ENCODE results near the gene PRDM8.
"Not testable (repeated sequence)": the region's sequence is repeated elsewhere in the genome, so short reads cannot be mapped to it uniquely, and the experiment has no call there.

Gene PRDM8

GRCh38 chr4:80237992-80238391, 40.7 kb downstream of the PRDM8 start:
- no peak overlapping the region for H3K27ac Mint-ChIP-seq
- no peak overlapping the region for H3K4me3 Mint-ChIP-seq
- DNase-seq (ENCODE audit: low spot score): no peak
- H3K36me3 Mint-ChIP-seq (ENCODE audit: low read depth): no peaks in the 10 kb centered on the region
- peaks cover 5% of the 10 kb centered on the region for H3K27me3 Mint-ChIP-seq (ENCODE audit: low read depth)
- H3K9me3 Mint-ChIP-seq: no peaks in the 10 kb centered on the region
- H3K4me1 Mint-ChIP-seq (ENCODE audit: low read depth): no peaks in the 10 kb centered on the region

- DNase-seq (ENCODE audit: low spot score): no peak
- Mint-ChIP-seq H3K9me3 (no peaks in the 10 kb centered on the region), H3K27me3 (ENCODE audit: low read depth) (peaks cover 3% of the 10 kb centered on the region), H3K27ac (no peak overlapping the region), H3K36me3 (ENCODE audit: low read depth) (no peaks in the 10 kb centered on the region), H3K4me3 (no peak overlapping the region), H3K4me1 (ENCODE audit: low read depth) (no peaks in the 10 kb centered on the region)
Observed at GRCh38 chr4:80239480-80240150, 42.3 kb downstream of the PRDM8 start.

DNA sequence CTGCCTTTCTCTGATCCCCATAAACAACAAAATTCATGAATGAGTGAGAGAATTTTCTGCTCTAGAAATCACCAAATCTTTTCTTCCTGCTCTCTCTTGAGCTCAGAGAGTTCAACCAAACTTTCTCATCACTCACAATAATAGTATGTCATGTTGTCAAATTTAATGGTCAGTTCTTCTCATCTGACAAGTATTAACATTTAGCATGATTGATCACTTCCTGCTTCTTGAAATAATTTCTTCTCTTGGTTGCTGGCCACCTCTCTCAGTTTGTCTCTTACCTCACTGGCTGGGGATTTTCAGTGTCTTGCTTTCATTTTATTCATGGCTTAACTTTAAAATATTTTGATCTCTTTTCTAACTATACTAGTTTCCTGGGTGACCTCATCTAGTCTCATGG, 43.7 kb downstream of the PRDM8 start:
- H3K27ac Mint-ChIP-seq: no peak overlapping the region
- H3K27me3 Mint-ChIP-seq (ENCODE audit: low read depth): no peaks in the 10 kb centered on the region
- H3K9me3 Mint-ChIP-seq: no peaks in the 10 kb centered on the region
- H3K4me3 Mint-ChIP-seq: no peak overlapping the region
- DNase-seq (ENCODE audit: low spot score): no peak
- no peaks in the 10 kb centered on the region for H3K36me3 Mint-ChIP-seq (ENCODE audit: low read depth)
- H3K4me1 Mint-ChIP-seq (ENCODE audit: low read depth): no peaks in the 10 kb centered on the region

- no peaks in the 10 kb centered on the region for H3K27me3 Mint-ChIP-seq (ENCODE audit: low read depth)
- no peak overlapping the region for H3K27ac Mint-ChIP-seq
- no peak for DNase-seq (ENCODE audit: low spot score)
- H3K4me3 Mint-ChIP-seq: no peak overlapping the region
- H3K4me1 Mint-ChIP-seq (ENCODE audit: low read depth): no peaks in the 10 kb centered on the region
- no peaks in the 10 kb centered on the region for H3K36me3 Mint-ChIP-seq (ENCODE audit: low read depth)
- no peaks in the 10 kb centered on the region for H3K9me3 Mint-ChIP-seq
Observed at GRCh38 chr4:80243274-80244018, 46.1 kb downstream of the PRDM8 start.

DNA sequence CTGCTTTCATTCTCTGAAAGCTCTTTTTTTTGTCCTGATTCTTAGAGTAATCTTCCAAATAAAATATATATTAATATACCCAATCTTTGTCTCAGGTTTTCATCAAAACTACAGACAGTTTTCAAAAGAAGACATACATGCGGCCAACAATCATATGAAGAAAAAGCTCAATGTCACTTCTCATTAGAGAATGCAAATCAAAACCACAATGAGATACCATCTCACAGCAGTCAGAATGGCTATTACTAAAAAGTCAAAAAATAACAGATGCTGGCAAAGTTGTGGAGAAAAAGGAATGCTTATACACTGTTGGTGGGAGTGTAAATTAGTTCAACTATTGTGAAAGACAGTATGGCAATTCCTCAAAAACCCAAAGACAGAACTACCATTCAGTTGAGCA, 50.2 kb downstream of the PRDM8 start:
- not testable (repeated sequence) for H3K27ac Mint-ChIP-seq; H3K4me3 Mint-ChIP-seq; H3K4me1 Mint-ChIP-seq (ENCODE audit: low read depth); DNase-seq (ENCODE audit: low spot score); H3K9me3 Mint-ChIP-seq; H3K27me3 Mint-ChIP-seq (ENCODE audit: low read depth); H3K36me3 Mint-ChIP-seq (ENCODE audit: low read depth)

DNA sequence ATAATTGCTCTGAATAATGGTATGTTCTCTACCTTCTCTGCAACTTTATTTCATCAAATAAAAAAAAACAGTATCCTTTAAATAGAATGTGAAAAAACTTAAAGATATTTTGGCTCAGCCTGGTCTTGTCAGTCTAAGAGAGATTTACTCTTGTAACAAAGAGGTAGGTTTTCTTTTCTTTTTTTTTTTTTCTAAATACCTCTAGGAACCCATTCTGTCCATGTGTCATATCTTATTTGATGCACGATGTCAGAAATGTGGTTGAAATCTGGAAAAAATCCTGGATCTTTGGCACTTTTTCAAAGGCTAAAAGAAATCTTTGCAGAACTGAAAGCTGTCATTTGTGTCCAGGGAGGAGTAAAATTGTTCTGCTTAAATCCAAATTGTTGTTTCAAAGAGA, 51.8 kb downstream of the PRDM8 start:
- Mint-ChIP-seq H3K27me3 (ENCODE audit: low read depth) (peaks cover 4% of the 10 kb centered on the region), H3K4me3 (no peak overlapping the region), H3K9me3 (no peaks in the 10 kb centered on the region), H3K4me1 (ENCODE audit: low read depth) (no peaks in the 10 kb centered on the region), H3K36me3 (ENCODE audit: low read depth) (no peaks in the 10 kb centered on the region), H3K27ac (no peak overlapping the region)
- no peak for DNase-seq (ENCODE audit: low spot score)

DNA sequence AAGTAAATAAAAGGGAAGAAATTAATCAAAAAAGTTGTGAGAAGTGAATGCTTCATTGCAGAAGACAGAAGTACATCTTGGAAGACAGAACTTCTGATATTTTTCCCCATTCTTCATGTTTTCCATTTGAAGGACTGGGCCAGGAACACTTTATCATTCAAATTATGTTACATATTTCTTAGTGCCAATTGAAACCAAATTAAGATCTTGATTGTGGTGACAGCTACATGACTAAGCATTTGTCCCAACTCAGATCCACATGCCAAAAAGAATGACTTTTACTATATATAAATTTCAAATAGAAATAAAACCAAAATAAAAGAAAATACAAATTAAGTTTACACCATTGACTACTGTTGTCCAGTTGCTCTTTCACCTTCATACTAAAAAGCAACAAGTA, 55.1 kb downstream of the PRDM8 start:
- Mint-ChIP-seq H3K27me3 (ENCODE audit: low read depth) (peaks cover 8% of the 10 kb centered on the region), H3K4me1 (ENCODE audit: low read depth) (no peaks in the 10 kb centered on the region), H3K9me3 (no peaks in the 10 kb centered on the region), H3K4me3 (no peak overlapping the region), H3K27ac (no peak overlapping the region), H3K36me3 (ENCODE audit: low read depth) (no peaks in the 10 kb centered on the region)
- DNase-seq (ENCODE audit: low spot score): no peak

- peaks cover 11% of the 10 kb centered on the region for H3K27me3 Mint-ChIP-seq (ENCODE audit: low read depth)
Observed at GRCh38 chr4:80252953-80253352, 55.6 kb downstream of the PRDM8 start.

DNA sequence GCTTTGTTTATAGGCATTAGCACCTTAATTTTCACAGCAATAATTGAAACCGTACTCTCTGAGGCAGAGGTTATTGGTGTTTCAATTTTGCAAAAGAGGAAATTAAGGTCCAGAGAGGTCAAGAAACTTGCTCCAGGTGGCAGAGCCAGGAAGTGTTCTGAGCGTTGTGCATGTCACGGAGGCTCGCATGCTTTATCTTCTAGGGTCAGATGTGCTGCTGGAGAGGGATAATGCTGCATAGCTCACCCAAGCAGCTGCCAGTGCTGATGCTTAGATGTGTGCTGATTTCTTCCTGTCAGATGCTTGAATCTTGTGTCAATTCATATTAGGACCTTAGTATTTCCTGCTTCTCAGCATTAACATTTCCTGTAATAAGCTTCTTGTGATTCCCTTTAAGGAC, 56.2 kb downstream of the PRDM8 start:
- H3K27ac Mint-ChIP-seq: no peak overlapping the region
- H3K4me1 Mint-ChIP-seq (ENCODE audit: low read depth): no peaks in the 10 kb centered on the region
- no peaks in the 10 kb centered on the region for H3K9me3 Mint-ChIP-seq
- H3K4me3 Mint-ChIP-seq: no peak overlapping the region
- H3K27me3 Mint-ChIP-seq (ENCODE audit: low read depth): peaks cover 13% of the 10 kb centered on the region
- DNase-seq (ENCODE audit: low spot score): no peak
- H3K36me3 Mint-ChIP-seq (ENCODE audit: low read depth): no peaks in the 10 kb centered on the region

More at GRCh38 chr4:80252953-80253352, 55.6 kb downstream of the PRDM8 start:
- H3K4me3 Mint-ChIP-seq: no peak overlapping the region
- DNase-seq (ENCODE audit: low spot score): no peak
- H3K36me3 Mint-ChIP-seq (ENCODE audit: low read depth): no peaks in the 10 kb centered on the region
- no peaks in the 10 kb centered on the region for H3K9me3 Mint-ChIP-seq
- H3K27ac Mint-ChIP-seq: no peak overlapping the region
- no peaks in the 10 kb centered on the region for H3K4me1 Mint-ChIP-seq (ENCODE audit: low read depth)
